HG03025 (cell line): ENCODE data around the gene CHRNA7.
"Not testable (repeated sequence)": the region's sequence is repeated elsewhere in the genome, so short reads cannot be mapped to it uniquely, and the experiment has no call there.

Source experiments
- ATAC-seq: cut with Tn5 transposase; IDR thresholded peaks from one replicate; pipeline ENCODE4 v1.9.1; 2021; ENCODE audit warnings: mild to moderate bottlenecking, moderate library complexity; ENCODE audit not compliant: unreplicated experiment, low FRiP score

Gene CHRNA7

GRCh38 chr15:32165775-32166174, 135.5 kb downstream of the CHRNA7 start:
- ATAC-seq = not testable (repeated sequence)

GRCh38 chr15:32166270-32166669, 136.0 kb downstream of the CHRNA7 start:
- ATAC-seq = not testable (repeated sequence)

GRCh38 chr15:32167913-32168312, 137.6 kb downstream of the CHRNA7 start:
- ATAC-seq = not testable (repeated sequence)

GRCh38 chr15:32180579-32180978, 150.3 kb downstream of the CHRNA7 start:
- not testable (repeated sequence) for ATAC-seq

GRCh38 chr15:32193780-32194179, 163.5 kb downstream of the CHRNA7 start:
- ATAC-seq = not testable (repeated sequence)

GRCh38 chr15:32196206-32196605, 165.9 kb downstream of the CHRNA7 start:
- ATAC-seq = not testable (repeated sequence)

GRCh38 chr15:32198938-32199337, 168.6 kb downstream of the CHRNA7 start:
- ATAC-seq = not testable (repeated sequence)

- ATAC-seq = not testable (repeated sequence)
Observed at GRCh38 chr15:32209081-32209480, 178.8 kb downstream of the CHRNA7 start.

- ATAC-seq = no peak
Observed at GRCh38 chr15:32218666-32219065, 188.4 kb downstream of the CHRNA7 start.
